GM12891 (cell line): ENCODE data around the gene HDAC11.

Experiments used
- PAX5 ChIP-seq: IDR thresholded peaks from 2 replicates; pipeline ENCODE4 v1.6.1; 2011; ENCODE audit warnings: low read length, moderate library complexity, mild to moderate bottlenecking; ENCODE audit not compliant: insufficient read depth, severe bottlenecking
- POLR2A ChIP-seq: IDR thresholded peaks from 2 replicates; pipeline ENCODE4 v1.6.1; 2011; ENCODE audit warnings: low read depth, low read length, control low read depth
- POLR2AphosphoS5 ChIP-seq: IDR thresholded peaks from 2 replicates; pipeline ENCODE4 v1.6.1; 2011; ENCODE audit warnings: low read depth, low read length, control low read depth
- POU2F2 ChIP-seq: IDR thresholded peaks from 2 replicates; pipeline ENCODE4 v1.6.1; 2011; ENCODE audit warnings: low read depth, mild to moderate bottlenecking, control low read depth, low read length, moderate library complexity
- SPI1 ChIP-seq: IDR thresholded peaks from 2 replicates; pipeline ENCODE4 v1.6.1; 2011; ENCODE audit warnings: low read depth, low read length, control low read depth
- TAF1 ChIP-seq: IDR thresholded peaks from 2 replicates; pipeline ENCODE4 v1.6.1; 2011; ENCODE audit warnings: low read depth, low read length, control low read depth

DNA sequence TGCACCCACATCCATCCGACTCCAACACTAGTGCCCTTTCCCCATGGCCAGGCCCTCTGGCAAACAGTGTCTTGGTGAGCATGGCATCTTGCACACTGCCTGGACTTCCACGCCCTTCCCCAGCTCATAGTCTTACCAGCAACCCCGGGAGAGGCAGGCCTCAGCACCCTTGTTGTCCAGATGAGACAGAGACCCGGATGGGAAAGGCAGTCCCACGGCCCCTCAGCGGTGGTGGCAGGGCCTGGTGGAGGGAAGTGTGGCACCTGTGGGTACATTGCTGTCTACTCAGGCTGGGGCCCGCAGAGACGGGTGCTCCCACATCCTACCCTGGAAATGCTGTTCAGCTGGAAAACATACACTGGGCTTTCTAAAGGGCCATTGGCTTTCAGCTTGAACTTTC is 28.4 kb downstream of the HDAC11 start:
- TF ChIP-seq POU2F2 (no peak), POLR2AphosphoS5 (no peak), TAF1 (no peak), SPI1 (no peak), POLR2A (no peak), PAX5 (no peak)
